ENCODE data around the gene HARBI1. TPM values are rescaled to one million over a fixed set of nuclear protein-coding genes. Genes with fewer than 3 reads are reported as not detected.
A peak's percentile ranks its signal among the peaks of the same experiment; 100 is the strongest.

HARBI1 gene
- total RNA-seq, 6 experiments from 2014 or later: 3.8 to 5.2 (median 4.7) TPM

DNA sequence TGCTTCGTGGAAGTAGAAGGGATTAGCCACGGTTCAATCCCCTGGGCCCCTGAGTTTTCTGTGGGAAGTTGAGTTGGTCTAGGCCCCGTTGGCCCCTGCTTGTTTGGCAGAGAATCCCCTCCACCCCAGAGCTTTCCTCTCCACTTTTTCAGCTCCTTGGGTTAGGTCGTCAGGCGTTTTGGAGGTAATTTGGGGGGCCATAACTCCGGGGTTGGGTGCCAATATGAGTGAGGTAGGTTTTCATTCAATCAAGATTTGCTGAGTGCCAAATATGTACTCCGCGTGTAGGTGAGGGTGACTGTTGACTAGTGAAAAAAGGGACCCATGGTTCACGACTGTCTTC, 916 bp upstream of the HARBI1 start:
- Mint-ChIP-seq H3K27ac (peak overlapping the region; percentile 100), H3K9me3 (no peaks in the 10 kb centered on the region), H3K27me3 (ENCODE audit: insufficient read depth) (peaks cover 4% of the 10 kb centered on the region; the same call in 1 of the 2 replicates), H3K4me1 (ENCODE audit: low read depth) (peaks cover 29% of the 10 kb centered on the region), H3K4me3 (peak overlapping the region; percentile 99), H3K36me3 (ENCODE audit: low read depth) (0 out of 2 replicates have a peak, but pooled peaks cover 5% of the 10 kb centered on the region)
- DNase-seq: no peak
- TF ChIP-seq, protein P1, sequence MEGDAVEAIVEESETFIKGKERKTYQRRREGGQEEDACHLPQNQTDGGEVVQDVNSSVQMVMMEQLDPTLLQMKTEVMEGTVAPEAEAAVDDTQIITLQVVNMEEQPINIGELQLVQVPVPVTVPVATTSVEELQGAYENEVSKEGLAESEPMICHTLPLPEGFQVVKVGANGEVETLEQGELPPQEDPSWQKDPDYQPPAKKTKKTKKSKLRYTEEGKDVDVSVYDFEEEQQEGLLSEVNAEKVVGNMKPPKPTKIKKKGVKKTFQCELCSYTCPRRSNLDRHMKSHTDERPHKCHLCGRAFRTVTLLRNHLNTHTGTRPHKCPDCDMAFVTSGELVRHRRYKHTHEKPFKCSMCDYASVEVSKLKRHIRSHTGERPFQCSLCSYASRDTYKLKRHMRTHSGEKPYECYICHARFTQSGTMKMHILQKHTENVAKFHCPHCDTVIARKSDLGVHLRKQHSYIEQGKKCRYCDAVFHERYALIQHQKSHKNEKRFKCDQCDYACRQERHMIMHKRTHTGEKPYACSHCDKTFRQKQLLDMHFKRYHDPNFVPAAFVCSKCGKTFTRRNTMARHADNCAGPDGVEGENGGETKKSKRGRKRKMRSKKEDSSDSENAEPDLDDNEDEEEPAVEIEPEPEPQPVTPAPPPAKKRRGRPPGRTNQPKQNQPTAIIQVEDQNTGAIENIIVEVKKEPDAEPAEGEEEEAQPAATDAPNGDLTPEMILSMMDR (IDR thresholded peaks at IDR 0.05): peak; percentile 40; the same call in 1 of the 2 replicates

DNA sequence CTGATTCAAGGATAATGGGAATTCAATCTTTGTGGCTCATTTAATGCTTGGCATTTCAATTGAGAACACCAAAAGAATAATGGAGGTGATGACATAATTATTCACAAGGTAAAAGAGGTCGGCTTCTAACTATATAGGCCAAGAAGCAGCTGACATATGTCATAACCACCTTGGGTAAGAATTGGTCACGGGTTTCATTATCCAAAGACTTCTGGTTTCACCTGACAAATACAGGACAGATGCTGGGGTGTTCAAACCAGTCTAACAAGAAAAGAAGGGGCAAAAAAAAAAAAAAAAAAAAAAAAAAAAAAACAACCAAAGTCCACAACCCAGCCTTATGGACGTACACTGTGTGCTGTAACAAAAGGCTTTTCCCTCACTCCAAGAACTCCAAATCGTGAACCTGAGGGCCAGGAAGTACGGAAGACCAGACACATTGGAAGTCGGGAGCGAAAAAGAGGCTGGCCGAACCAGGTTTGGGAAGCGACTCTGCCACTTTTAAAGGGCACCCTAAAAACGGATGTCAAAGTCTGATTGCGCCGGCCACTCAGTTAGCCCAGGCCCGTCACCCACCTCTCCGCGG, 385 bp downstream of the HARBI1 start:
- H3K36me3 Mint-ChIP-seq (ENCODE audit: low read depth): 0 out of 2 replicates have a peak, but pooled peaks cover 4% of the 10 kb centered on the region
- peaks cover 29% of the 10 kb centered on the region for H3K4me1 Mint-ChIP-seq (ENCODE audit: low read depth)
- TF ChIP-seq, protein P1 (IDR thresholded peaks at IDR 0.05): no peak
- peaks cover 4% of the 10 kb centered on the region; the same call in 1 of the 2 replicates for H3K27me3 Mint-ChIP-seq (ENCODE audit: insufficient read depth)
- H3K27ac Mint-ChIP-seq: peak overlapping the region; percentile 100
- no peaks in the 10 kb centered on the region for H3K9me3 Mint-ChIP-seq
- no peak for DNase-seq
- peak overlapping the region; percentile 99 for H3K4me3 Mint-ChIP-seq

DNA sequence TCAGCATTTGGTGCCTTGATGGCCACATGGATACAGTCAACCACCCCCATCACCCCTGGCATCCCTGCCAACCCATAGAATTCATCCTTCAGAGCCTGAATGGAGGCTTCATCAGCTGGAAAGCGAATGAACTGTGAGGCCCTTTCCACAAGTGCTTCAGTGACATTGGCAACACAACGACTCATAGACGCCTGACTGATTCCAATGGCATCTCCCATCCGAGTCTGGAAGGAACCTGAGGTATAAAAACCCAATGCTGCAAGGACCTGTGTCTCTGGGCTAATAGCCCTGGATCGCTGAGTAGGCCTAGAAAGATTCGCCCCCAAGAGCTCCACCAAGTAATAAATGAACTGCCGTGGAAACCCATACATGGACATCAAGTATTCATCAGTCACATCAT, 1.3 kb downstream of the HARBI1 start:
- peak overlapping the region; percentile 100 for H3K27ac Mint-ChIP-seq
- no peaks in the 10 kb centered on the region for H3K9me3 Mint-ChIP-seq
- peak; percentile 45 for DNase-seq
- peaks cover 29% of the 10 kb centered on the region for H3K4me1 Mint-ChIP-seq (ENCODE audit: low read depth)
- TF ChIP-seq, protein P1 (IDR thresholded peaks at IDR 0.05): no peak
- H3K4me3 Mint-ChIP-seq: peak overlapping the region; percentile 99
- peaks cover 4% of the 10 kb centered on the region; the same call in 1 of the 2 replicates for H3K27me3 Mint-ChIP-seq (ENCODE audit: insufficient read depth)
- no peaks in the 10 kb centered on the region for H3K36me3 Mint-ChIP-seq (ENCODE audit: low read depth)

DNA sequence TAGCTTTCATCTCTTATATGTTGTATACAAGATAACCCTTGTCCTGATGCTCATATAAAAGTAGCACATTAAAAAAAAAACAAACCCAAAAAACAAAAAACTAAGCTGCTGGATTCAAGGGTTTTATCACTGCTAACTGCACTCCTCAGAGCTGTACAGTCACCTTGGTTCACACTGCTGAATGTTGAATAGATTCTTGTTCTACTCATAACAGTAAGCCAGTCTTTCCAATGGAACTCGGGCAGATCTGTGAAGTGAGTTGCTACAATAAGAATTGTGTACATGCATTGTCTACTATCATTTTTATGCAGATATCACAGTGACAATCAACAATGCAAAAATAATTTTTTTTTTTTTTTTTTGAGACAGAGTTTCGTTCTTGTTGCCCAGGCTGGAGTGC, 4.7 kb downstream of the HARBI1 start:
- peaks cover 15% of the 10 kb centered on the region for H3K4me1 Mint-ChIP-seq (ENCODE audit: low read depth)
- H3K27me3 Mint-ChIP-seq (ENCODE audit: insufficient read depth): 0 out of 2 replicates have a peak, but pooled peaks cover 1% of the 10 kb centered on the region
- no peak for DNase-seq
- no peak overlapping the region for H3K27ac Mint-ChIP-seq
- H3K4me3 Mint-ChIP-seq: no peak overlapping the region
- no peaks in the 10 kb centered on the region for H3K36me3 Mint-ChIP-seq (ENCODE audit: low read depth)
- TF ChIP-seq, protein P1 (IDR thresholded peaks at IDR 0.05): no peak
- no peaks in the 10 kb centered on the region for H3K9me3 Mint-ChIP-seq

DNA sequence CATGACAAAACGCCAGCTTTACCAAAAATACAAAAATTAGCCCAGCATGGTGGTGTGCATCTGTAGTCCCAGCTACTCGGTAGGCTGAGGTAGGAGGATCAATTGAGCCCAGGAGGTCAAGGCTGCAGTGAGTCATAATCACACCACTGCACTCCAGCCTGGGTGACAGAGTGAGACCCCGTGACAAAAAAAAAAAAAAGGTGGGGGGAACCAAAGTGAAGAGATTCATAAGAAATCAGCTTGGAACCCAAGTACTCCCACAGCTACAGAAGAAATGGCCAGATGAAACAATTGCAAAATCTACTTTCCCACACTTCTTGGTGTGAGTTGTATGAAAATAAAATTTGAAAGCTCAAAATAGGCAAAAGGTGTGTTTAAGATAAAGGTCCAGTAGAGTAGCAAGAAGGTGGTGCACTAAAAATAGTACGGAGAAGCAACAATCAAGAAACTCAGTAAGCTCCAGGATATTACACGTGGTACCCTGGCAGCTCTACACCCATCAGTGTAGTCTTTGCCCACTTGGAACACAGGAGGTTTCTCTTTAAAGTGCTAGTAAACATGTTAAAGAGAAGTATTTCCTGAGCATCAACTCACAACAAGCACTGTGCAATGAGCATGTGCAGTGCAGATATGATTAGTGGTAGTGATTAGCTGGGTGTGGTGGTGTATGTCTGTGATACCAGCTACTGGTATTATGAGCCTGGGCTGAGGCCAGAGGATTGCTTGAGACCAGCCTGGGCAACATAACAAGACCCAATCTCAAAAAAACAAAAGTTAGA, 5.3 kb downstream of the HARBI1 start:
- Mint-ChIP-seq H3K36me3 (ENCODE audit: low read depth) (no peaks in the 10 kb centered on the region), H3K4me1 (ENCODE audit: low read depth) (peaks cover 15% of the 10 kb centered on the region), H3K27ac (no peak overlapping the region), H3K27me3 (ENCODE audit: insufficient read depth) (0 out of 2 replicates have a peak, but pooled peaks cover 1% of the 10 kb centered on the region), H3K9me3 (no peaks in the 10 kb centered on the region), H3K4me3 (no peak overlapping the region)
- no peak for DNase-seq
- TF ChIP-seq, protein P1 (IDR thresholded peaks at IDR 0.05): no peak
